ENCODE data around the gene MICAL3.
A peak's percentile ranks its signal among the peaks of the same experiment; 100 is the strongest.

MICAL3 gene

DNA sequence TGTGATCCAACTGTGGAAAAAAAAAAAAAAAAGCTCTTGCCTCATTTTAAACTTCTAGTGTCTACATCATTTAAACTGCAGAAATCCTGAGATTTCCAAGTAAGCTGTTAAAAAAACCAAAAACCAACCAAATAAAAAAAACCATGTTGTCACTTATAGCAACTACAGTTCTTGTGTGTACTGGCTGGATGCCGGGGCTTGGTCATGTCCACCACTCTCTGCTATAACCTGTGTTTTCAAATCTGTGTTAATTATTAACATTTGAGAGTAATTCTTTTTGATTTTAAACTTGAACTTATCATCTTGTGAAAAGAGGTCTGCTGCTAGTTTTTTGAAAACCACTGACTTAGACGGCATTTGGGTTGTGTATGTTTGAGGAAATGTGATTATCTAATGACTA, 217.9 kb downstream of the MICAL3 start:
- no peak for DNase-seq

DNA sequence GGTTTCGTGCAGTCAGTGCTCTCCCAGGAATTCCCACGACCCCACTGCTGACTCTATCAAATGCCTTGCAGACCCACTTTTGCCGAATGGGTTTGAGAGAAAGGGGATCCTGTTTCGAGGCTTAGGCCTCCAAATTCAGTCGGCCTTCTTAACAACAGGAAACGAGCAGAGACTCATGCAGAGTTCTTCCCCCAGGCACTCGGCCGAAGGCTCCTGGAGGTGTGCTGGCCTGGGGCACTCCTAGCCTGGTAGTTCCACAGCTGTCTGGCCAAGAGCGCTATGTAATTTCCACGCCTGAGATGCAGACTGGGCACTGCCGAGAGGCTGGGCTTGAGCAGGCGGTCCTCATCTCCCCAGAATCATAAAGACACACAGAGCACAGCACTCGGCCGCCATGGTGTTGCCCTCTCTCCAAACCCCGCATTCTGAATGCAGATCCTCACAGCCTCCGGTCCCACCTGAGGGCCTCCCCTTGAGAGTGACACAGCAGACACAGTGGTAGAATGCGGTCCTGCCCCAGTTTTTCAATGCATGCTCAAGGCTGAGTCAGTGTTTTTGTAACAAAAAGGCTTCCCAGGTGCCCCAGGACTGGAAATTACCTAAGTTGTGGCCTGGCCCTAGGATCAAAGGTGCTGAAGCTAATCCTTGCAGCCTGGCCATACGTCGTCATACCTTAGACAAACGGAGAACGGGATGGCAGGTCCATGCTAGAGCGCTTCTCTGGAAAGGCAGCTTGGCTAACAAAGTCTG, 219.9 kb downstream of the MICAL3 start:
- no peak for DNase-seq

DNA sequence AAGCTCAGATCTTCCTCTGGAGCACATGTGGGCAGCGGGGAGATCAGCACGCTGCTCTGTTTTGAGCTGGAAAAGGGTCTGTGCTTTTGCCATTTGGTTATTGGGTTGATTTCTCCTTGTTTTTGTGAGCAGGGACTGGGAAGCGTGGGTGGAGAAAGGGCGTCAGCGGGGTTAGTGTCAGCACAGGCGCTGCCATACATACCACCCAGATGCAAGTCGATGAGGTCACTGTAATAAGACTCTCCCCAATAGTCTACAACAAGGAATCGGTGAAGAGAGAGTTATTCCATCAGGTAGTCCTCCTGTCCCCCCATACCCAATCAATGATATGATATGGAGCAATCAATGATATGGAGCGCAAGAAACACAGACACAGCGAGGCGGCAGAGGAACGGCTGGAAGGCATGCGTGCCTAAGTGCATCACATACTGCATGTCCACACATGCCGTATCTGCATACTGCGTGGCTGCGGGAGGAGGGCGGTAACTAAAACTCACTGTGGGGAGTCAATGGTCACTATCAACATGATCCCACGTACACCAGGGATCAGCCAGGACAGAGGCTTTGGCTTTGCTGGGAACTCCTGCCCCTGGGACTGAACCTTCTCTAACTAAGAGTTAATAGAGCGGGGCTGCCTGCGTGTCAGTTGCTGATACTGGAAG, 220.6 kb downstream of the MICAL3 start:
- no peak for DNase-seq

DNA sequence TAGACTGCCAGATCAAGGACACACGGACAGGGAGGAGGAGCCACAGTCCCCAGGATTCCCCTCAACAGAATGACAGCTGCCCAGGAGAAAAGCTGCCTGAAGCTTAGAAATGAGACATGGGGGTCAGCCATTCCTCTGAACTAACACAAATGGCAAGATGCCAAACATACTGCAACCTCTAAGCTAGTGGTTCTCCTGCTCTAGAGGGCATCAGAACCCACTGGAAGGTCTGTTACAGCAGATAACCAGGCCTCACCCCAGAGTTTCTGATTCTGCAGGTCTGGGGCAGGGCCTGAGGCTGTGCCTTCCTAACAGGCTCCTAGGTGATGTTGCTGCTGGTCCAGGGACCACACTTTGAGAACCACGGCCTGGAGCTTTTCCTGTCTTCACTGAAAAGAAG, 221.5 kb downstream of the MICAL3 start:
- DNase-seq = no peak

DNA sequence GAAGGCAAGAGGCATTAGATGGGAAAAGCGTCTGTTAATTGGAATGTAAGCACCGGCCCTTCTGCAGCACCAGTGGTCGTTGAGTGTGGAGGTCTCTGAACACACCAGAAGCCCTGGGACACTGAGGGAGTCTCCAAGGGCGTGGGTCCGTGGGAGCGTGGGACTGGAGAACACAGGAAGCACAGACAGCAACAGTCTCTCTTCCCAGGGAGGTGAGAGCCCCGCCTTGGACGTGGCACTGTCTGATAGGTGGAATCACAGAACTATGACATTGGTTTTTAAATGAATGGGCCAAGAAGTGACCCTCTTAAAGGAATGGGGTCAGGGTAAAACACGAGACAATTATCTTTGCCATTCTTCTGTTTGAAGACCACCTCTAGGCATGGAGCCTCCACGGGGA, 221.9 kb downstream of the MICAL3 start:
- DNase-seq = no peak

DNA sequence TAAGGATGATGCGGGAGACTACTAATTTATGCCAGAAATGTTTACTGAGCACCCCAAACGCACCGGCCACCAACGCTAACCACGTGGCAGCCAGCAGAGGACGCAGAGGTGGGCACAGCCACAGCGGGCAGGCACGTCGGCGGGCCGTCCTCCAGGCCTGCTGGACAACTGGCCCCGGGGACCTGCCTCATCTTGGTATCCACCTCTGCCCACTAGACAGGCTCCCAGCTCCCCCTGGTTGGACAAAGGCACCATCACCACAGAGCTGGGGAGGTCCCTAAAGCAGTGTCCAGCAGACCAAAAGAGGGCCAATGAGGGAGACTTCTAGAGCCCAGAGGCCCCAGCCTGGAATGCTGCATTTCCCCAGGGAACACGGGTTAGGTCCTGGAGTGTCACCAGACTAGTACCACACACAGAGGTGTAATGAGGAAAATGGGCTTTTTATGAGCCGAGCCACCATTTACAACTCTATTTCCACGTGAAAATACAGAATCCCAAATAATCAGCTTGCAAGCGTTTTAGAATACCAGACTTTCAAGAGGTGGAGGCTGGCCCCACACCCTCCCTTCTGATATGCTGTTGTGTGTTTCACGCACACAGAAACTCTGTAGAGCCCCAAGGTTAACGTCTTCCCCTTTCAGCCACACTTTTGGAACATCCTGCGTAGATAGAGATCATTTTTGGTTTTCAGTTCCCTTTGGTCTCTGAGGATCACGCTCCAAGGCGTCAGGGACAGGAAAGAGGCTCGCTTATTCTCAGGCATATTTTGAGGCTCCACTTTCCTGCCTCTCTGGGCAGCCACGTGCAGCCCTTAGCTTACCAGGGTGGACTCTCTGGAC, 226.4 kb downstream of the MICAL3 start:
- DNase-seq = peak; percentile 28

DNA sequence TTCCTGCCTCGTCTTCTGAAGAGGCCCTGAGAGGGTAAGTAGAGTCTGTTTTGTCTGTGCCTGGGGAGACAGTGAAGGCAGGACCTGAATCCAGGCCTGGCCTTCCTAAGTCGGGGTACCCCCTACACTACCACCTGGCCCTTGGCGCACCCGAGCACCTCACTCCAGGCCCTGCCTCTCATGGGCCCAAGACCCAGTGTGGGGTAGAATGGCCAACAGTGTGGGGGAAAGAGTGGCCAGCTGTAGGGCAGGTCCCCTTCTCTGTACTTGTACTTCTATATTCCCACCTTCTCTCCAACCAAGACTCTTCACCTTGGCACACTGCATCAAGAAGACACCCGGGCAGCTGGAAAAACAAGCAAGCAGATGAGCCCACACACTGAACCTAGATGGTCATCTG, 227.7 kb downstream of the MICAL3 start:
- no peak for DNase-seq

DNA sequence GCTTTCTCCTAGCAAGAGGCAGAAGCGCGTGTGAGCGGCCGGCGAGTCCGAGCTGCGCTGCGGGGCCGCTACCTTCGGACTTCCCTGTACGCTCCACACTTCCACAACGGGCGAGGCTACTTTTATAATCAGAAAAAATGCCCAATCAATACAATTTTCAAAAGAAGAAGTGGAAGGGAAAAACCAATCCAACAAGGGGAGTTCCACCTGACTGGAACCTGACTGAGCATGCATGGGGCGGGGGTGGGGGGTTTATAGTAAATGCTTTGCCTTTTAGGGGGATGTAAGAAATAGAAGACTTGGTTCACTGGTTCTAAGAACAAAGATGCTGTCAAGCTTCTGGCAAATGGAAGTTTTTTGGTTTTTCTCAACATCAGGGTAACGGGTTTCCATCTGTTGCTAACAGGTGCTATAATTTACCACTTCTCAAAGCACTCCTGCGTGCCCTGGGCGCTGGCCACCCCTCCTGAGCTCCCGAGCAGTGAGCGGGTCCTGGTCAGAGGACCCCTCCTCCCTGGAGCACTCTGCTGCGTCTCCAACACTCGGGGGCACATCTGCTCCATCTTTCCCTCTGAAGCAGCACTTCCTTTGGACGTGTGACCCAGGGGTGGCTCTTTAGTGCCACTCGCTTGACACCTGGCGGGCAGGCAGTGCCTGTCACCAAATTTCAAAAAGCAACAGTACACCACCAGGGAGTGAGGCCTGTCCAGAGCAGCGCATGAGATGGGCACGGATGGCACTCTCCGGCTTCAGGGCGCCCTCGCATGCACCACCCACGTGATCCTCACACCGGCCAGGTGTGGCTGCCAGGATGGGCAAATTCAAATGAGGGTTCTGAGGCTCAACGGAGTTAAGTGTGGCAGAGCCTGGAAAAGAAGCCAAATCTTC, 228.5 kb downstream of the MICAL3 start:
- no peak for DNase-seq

DNA sequence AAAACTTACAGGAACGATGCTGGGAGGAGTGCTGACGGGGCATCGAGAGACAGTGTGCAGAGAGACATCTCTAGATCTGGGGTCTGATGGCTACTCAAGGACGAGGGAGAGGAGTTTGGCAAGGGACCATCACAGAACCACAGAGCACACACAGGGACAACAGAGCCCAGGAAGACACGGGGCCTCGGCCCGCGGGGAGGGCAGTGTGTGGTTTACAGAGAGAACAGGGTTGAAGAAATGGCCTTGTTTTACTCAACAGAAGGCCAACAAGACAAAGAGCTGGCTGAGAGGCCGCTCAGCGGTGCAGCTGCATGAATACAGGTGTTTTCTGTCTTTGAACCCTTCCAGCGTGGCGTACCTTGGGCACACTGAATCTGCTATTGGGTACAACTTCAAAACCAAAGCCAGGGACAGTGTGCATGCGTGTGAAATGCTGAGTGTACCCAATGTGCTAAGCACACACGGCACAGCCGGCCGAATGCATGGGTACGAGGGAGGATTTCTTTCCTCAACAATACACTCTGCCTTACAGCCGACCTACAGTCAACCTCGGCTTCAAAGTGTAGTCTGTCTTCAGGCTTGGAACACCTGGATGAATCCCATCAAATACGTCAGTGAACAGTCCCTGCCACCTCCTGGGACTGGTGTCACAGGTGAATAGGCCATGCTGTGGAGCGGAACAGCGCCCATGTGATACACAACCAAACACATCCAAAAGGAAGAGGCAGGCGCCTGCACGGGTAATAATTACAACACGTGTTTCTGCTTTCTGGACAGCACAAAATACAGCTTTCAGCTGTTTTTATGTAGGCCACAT, 229.4 kb downstream of the MICAL3 start:
- DNase-seq = no peak

DNA sequence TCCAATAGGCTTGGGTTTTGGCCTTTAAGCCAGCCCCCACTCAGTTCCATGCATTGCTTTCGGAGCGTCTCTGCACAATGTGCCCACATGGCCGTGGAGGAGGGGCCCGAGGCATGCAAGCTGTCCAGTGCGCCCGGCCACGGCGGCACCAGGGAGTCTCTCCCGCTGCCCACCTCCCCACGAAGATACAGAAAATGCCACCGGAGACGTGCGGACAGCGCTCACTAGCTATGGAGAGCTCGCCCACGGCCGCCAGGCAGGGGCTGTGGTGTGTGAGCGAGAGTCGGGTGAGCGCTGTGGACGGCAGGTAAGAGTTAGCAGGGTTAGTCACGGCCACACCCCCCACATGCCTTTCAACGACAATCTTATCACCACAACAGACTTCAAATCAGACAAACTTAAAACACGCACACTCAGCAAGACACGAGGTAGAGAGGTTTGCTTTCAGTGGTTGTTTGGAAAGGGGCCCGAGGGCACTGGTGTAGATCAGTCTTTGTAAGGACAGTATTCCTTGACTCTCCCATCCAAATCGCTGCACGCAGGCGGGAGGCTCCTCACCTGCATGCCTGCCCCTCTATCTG, 231.4 kb downstream of the MICAL3 start:
- no peak for DNase-seq

DNA sequence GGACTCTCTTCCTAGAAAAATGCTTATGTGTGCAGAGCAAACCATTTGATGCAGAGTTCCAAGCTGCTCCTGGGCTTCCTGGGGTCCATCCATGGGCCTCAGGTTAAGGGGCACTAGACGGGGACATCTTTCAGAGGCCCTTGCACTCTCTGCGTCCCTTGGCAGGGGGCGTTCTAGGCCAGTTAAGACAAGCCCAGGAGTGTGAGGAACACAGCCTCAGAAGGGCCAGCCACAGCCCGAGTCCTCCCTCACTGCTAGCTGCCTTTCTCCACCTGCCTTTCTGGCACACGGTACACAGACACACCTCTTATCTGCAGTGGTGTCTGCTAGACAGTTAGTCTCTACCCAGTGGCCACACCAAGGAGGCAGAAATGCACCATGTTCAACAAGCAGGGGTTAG, 232.1 kb downstream of the MICAL3 start:
- DNase-seq = no peak

DNA sequence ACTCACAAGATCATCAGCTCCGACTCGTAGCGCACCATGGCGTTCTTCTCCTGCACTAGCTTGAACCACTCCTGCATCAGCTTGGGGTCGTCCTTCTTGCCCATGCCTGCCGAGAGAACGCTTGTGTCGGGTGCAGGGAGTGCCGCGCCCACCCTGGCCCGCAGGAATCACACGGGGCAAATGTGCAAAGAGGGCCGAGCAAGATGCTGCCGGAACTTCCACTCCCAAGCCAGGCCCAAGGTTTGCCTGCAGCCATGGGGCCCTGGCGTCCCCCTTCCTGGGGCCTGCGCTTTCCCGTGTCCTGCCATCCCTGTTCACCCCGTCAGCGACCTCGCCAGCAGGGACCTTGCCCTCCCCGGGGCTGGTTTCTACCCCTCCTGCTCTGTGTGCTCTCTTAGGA, 233.2 kb downstream of the MICAL3 start:
- DNase-seq = no peak

DNA sequence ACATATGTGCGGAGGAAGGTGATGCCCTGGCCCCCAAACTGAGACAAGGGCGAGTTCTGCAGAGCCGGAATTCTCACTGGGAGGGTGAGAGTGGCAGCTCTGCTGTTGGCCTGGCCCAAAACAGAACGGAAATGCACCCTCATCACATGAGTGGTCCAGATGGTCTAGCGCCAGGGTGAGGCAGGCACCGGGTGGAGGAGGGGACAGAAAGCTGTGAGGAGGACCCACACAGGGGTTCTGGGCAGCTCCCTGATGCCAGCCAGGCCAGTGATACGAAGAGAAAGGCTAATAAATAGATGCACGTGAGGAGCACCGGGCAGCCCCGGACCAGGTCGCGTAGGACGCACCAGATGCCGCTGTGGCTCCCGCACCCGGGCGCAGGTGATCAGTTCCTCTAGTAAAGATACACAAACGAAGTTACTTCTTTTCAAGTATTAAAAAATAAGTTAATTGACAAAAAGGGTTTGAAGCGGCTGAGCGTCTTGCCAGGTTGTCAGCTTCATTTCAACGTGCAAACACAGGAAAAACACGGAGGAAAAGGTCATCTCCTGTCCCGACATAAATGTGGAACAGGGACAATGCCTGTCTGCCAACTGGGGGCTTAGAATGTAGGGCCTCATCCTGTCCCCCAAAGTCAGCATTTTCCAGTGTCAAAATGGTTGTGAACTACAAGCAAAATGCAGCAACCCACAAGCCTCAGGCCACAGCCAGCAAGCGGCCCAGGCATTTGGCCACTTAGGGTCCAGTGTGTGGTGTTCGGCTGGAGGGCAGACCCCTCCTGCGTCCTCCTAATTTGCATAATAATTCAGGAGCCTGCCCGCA, 234.8 kb downstream of the MICAL3 start:
- DNase-seq = no peak

DNA sequence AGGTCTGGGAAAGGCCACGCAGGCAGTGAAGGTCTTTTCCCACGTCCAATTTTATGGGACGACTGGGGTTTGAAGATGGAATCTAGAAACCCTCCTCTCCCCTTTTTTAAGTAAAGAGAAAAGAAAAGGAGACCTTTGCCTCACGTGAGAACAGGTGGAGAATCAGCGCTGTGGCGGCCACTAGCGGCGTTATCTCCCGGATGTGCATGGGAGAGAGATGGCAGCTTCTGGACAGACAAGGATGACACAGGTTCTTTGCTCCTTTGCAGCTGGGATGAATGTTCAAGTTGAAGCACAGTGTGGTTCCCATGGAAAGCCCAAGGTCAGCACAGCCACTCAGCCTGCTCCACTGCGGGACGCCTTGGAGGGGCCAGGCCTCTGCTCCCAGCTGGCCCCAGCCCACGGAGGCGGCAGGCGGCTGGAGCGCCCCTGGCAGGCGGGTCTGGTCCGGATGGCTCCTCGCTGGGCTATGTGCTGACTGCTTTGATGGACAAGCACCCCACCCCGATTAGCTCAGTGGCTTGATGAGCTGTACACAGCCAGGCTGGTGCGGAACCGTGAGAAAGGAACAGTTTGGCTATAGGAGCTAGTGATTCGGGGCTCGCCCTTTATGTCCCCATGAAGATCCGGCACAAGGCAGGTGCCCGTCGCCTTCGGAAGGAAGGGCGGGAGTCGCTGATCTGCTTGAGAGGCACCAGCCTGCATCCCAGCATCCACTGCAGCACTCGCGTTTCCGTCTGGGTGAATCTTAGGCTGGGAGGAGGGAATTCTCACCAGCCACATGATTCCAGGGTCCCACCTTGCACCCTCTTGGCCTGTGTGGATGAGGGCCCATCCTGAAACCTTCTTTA, 235.6 kb downstream of the MICAL3 start:
- DNase-seq = no peak

DNA sequence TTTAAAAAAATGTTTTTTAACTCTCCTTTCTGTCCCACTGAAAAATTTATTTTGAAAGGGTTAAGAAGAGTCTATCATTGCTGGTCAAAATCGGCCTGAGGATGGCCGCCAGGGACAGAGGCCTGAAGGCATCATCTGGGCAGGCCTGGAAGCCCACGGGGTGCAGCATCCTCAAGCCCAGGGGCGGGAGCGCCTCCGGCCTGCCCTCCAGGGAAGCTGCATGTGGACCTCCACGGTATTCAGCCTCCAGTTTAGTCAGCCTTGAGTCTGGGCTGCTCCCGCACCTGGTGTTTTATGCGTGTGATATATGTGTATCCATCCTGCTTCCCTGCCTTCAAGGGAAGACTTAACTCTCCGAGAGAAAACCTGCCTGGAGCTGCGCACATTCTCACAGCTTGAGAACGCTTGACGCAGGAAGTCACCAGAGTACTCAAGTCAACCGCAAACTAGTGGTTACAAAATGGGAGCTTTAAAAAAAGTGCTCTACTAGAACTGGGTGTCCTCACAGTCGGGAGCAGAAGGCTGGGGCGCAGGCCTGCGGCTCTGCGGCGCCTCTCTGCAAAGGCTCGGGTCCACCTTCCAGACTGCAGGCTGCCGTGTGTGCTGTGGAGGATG, 236.5 kb downstream of the MICAL3 start:
- no peak for DNase-seq

DNA sequence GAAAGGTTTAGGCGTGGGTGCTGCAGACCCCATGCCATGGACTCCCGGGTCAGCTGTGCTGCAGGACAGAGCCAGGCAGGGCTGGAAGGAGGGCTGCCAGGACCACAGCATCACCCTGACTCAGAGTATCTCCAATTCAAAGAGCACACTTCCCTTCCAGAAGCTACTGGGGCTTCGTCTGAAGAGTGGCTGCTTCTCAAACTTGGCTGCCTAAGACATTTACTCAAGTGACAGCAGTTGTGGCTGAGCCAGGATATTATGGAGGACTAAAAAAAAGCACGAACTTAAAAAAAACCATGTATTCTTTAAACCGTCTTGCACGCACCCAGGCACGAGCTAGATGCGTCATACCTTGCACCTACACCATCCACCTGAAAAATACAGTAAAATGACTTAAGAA, 237.1 kb downstream of the MICAL3 start:
- DNase-seq = no peak

DNA sequence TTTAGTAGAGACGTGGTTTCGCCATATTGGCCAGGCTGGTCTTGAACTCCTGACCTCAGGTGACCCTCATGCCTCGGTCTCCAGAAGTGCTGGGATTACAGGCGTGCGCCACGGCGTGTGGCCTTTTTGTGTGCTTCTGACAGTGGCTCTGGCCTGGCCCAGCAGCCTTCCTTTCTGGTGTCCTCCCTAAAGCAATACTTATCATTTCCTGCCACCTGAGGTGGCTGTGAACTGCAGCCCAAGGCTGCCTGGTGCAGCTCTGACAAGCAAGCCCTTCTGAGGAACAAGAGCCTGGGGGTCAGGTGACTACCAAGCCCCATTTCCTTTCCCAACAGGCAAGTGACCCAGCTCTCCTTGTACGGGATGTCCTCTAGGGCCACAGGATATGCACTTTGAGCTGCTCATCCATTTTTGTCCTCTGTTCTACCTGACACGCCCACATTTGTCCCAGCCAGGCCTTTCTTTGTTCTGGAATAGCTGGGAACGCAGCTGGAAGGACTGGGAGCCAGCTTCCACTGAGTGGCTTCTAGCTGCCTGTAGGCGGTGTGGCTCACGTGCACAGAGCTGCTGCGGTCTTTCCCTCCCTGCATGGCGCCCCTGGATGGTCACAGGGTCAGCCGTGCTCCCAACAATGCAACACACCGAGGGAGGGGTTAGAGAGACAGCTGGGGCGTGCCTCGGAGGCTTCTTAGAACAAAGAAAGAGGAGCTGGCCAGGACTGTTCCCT, 237.8 kb downstream of the MICAL3 start:
- DNase-seq = no peak
